ENCODE measurements around the gene KCNG4. TPM values are rescaled to one million over a fixed set of nuclear protein-coding genes. Genes with fewer than 3 reads are reported as not detected.

KCNG4 gene
- total and polyA plus RNA-seq, 12 donors, result not detected

- no peak overlapping the region for H3K4me3 ChIP-seq
- H3K27ac ChIP-seq, result no peak overlapping the region
- H3K27me3 ChIP-seq, result peaks cover 0 to 53% (median 30%) of the 10 kb centered on the region in 7 donors
- no peaks in the 10 kb centered on the region for H3K36me3 ChIP-seq
- WGBS, 2 donors, result 49 to 53% methylated on average over 10 of the region's 10 CpGs
- no peaks in the 10 kb centered on the region for H3K9me3 ChIP-seq
- intact Hi-C loops (cut with DNase I), result no loop called here
- TF ChIP-seq CTCF (IDR thresholded peaks at IDR 0.05), result no peak
- ATAC-seq (no peak), DNase-seq (no peak)
- H3K4me1 ChIP-seq, result peaks cover 0 to 18% (median 2%) of the 10 kb centered on the region in 9 donors
Measured at GRCh38 chr16:84239141-84239769, 557 bp downstream of the KCNG4 start.

GRCh38 chr16:84237994-84238750 lies 1.6 kb downstream of the KCNG4 start:
- no peak overlapping the region for H3K27ac ChIP-seq
- TF ChIP-seq CTCF (IDR thresholded peaks at IDR 0.05), result no peak
- intact Hi-C loops (cut with DNase I), result no loop called here
- no peak for ATAC-seq
- H3K9me3 ChIP-seq, result no peaks in the 10 kb centered on the region
- no peak for DNase-seq
- no peak overlapping the region for H3K4me3 ChIP-seq
- H3K27me3 ChIP-seq, result peaks cover 0 to 57% (median 22%) of the 10 kb centered on the region in 7 donors
- WGBS, 2 donors, result 82 to 86% methylated on average over 17 of the region's 17 CpGs
- peaks cover 0 to 18% (median 3%) of the 10 kb centered on the region in 9 donors for H3K4me1 ChIP-seq
- no peaks in the 10 kb centered on the region for H3K36me3 ChIP-seq

- no peak overlapping the region for H3K4me3 ChIP-seq
- intact Hi-C loops (cut with DNase I), result no loop called here
- peak in 1 of 8 donors; percentile 40 for ATAC-seq
- no peak for DNase-seq
- WGBS, 2 donors, result 91 to 93% methylated on average over 25 of the region's 25 CpGs
- H3K4me1 ChIP-seq, result peaks cover 0 to 18% (median 3%) of the 10 kb centered on the region in 9 donors
- no peaks in the 10 kb centered on the region for H3K36me3 ChIP-seq
- no peaks in the 10 kb centered on the region for H3K9me3 ChIP-seq
- no peak overlapping the region for H3K27ac ChIP-seq
- peaks cover 0 to 47% (median 20%) of the 10 kb centered on the region in 7 donors for H3K27me3 ChIP-seq
- TF ChIP-seq CTCF (IDR thresholded peaks at IDR 0.05), result no peak
Measured at GRCh38 chr16:84236671-84237070, 3.1 kb downstream of the KCNG4 start.

DNA sequence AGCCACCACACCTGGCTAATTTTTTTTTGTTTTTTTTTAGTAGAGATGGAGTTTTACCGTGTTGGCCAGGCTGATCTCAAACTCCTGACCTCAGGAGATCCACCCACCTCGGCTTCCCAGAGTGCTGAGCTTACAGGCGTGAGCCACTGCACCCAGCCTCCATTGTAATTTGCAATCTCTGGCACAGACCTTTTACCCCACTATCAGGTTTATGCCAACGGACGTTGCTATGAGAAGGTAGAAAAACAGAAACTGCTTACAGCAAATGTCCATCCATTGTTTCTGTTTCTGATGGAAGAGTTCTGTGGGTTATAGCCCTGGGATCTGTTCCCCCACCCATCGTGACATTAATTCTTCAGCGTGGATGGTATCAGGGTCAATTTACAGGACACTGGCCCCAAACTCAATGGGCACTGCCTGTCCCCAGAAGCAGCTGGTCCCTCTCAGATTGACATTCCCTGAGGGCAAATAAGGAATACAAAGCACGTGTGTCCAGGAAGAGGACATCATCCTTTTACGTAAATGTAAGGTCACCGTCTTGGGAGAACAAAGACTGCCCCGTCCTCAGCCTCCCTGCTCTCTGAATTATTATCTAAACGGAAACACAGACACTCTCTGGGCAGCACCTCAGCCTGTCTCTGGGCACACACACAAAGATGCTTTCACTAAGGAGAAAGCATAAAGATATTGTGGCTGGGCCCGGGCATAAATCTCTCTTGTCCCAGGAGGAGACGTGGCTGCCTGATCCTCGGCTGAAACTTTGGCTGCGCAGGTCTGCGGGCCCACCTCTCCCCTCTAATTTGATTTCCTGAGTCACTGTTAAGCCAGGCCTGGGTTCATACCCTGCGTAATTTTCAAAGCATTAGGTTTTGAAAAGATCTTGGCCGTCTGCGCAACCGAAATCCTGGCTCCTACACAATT lies 5.2 kb downstream of the KCNG4 start:
- intact Hi-C loops (cut with DNase I), result no loop called here
- Histone ChIP-seq H3K27me3 (peaks cover 0 to 29% (median 5%) of the 10 kb centered on the region in 7 donors), H3K9me3 (no peaks in the 10 kb centered on the region), H3K36me3 (no peaks in the 10 kb centered on the region), H3K27ac (peak overlapping the region in 3 of 10 donors; percentile 19 to 41 (median 36)), H3K4me3 (no peak overlapping the region), H3K4me1 (peaks cover 0 to 17% (median 3%) of the 10 kb centered on the region in 9 donors)
- peak in 5 of 8 donors; percentile 30 to 70 (median 56) for ATAC-seq
- WGBS, 2 donors, result 54 to 60% methylated on average over 21 of the region's 21 CpGs
- no peak for TF ChIP-seq CTCF (IDR thresholded peaks at IDR 0.05)
- no peak for DNase-seq
